ENCODE data around the gene TMTC1.
"Not testable (repeated sequence)": the region's sequence is repeated elsewhere in the genome, so short reads cannot be mapped to it uniquely, and the experiment has no call there.

Gene TMTC1

GRCh38 chr12:29662734-29663323 lies 120.9 kb downstream of the TMTC1 start:
- no peak for DNase-seq

- DNase-seq = no peak
These were observed 122.9 kb downstream of the TMTC1 start for GRCh38 chr12:29660847-29661246.

- no peak for DNase-seq
These were observed 126.8 kb downstream of the TMTC1 start for GRCh38 chr12:29656762-29657538.

GRCh38 chr12:29655861-29656260 lies 127.9 kb downstream of the TMTC1 start:
- no peak for DNase-seq

- no peak for DNase-seq
These were observed 130.5 kb downstream of the TMTC1 start for GRCh38 chr12:29653286-29653685.

GRCh38 chr12:29650371-29650770 lies 133.4 kb downstream of the TMTC1 start:
- no peak for DNase-seq

- no peak for DNase-seq
These were observed 134.0 kb downstream of the TMTC1 start for GRCh38 chr12:29649722-29650121.

- DNase-seq = no peak
These were observed 139.1 kb downstream of the TMTC1 start for GRCh38 chr12:29644536-29645162.

- DNase-seq = no peak
These were observed 143.0 kb downstream of the TMTC1 start for GRCh38 chr12:29640589-29641345.

- DNase-seq = no peak
These were observed 143.7 kb downstream of the TMTC1 start for GRCh38 chr12:29639893-29640495.

- DNase-seq = no peak
These were observed 145.2 kb downstream of the TMTC1 start for GRCh38 chr12:29638528-29638927.

GRCh38 chr12:29634057-29634456 lies 149.7 kb downstream of the TMTC1 start:
- no peak for DNase-seq

- DNase-seq = not testable (repeated sequence)
These were observed 153.6 kb downstream of the TMTC1 start for GRCh38 chr12:29630164-29630563.

GRCh38 chr12:29627221-29627620 lies 156.5 kb downstream of the TMTC1 start:
- DNase-seq = no peak

GRCh38 chr12:29625359-29625953 lies 158.3 kb downstream of the TMTC1 start:
- DNase-seq = no peak

GRCh38 chr12:29622251-29622650 lies 161.5 kb downstream of the TMTC1 start:
- DNase-seq = no peak

GRCh38 chr12:29620030-29620429 lies 163.7 kb downstream of the TMTC1 start:
- no peak for DNase-seq

- no peak for DNase-seq
These were observed 166.3 kb downstream of the TMTC1 start for GRCh38 chr12:29617407-29617803.

- DNase-seq = no peak
These were observed 166.9 kb downstream of the TMTC1 start for GRCh38 chr12:29616664-29617406.

- no peak for DNase-seq
These were observed 168.9 kb downstream of the TMTC1 start for GRCh38 chr12:29614694-29615325.

- DNase-seq = no peak
These were observed 170.8 kb downstream of the TMTC1 start for GRCh38 chr12:29612912-29613311.

Measured in T-helper 2 cell (primary cell).